Activated naive CD4-positive, alpha-beta T cell treated with anti-CD3 and anti-CD28 coated beads, Interleukin-2, amount 50 U/mL, for 24 hours (primary cell): ENCODE data around the gene IMMP2L.

Experiments used
- H3K27ac Mint-ChIP-seq: one replicate; pipeline ENCODE4 v1.8.0; 2021; ENCODE audit warnings: mild to moderate bottlenecking, mixed read lengths
- H3K27me3 Mint-ChIP-seq: one replicate; pipeline ENCODE4 v1.8.0; 2021; ENCODE audit warnings: mixed read lengths
- H3K36me3 Mint-ChIP-seq: one replicate; pipeline ENCODE4 v1.8.0; 2021; ENCODE audit warnings: mixed read lengths
- H3K4me1 Mint-ChIP-seq: one replicate; pipeline ENCODE4 v1.8.0; 2021; ENCODE audit warnings: mixed read lengths
- H3K4me3 Mint-ChIP-seq: one replicate; pipeline ENCODE4 v1.8.0; 2021; ENCODE audit warnings: mild to moderate bottlenecking, mixed read lengths
- H3K9me3 Mint-ChIP-seq: one replicate; pipeline ENCODE4 v1.8.0; 2021; ENCODE audit warnings: mixed read lengths

The IMMP2L gene

DNA sequence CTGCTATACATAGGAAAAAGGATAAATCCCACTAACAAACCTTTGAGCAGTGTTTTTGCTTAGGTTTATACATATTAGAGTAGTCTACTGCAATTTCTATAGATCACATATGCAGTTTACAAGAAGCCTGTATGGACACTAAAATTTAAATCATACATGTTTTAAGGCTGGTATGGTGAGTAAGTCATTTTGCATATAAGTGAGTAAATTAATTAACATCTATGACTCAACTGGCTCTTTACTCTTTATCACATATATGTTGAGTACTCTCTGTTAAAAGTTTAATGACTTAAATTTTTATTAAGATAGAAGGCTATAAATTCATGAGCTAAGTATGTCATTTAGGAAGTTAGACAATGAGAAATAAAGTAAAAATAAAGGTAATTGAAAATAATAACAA is 402.0 kb downstream of the IMMP2L start:
- no peaks in the 10 kb centered on the region for H3K27me3 Mint-ChIP-seq
- H3K27ac Mint-ChIP-seq, result no peak overlapping the region
- peaks cover 2% of the 10 kb centered on the region for H3K36me3 Mint-ChIP-seq
- H3K9me3 Mint-ChIP-seq, result no peaks in the 10 kb centered on the region
- no peak overlapping the region for H3K4me3 Mint-ChIP-seq
- peaks cover 7% of the 10 kb centered on the region for H3K4me1 Mint-ChIP-seq

DNA sequence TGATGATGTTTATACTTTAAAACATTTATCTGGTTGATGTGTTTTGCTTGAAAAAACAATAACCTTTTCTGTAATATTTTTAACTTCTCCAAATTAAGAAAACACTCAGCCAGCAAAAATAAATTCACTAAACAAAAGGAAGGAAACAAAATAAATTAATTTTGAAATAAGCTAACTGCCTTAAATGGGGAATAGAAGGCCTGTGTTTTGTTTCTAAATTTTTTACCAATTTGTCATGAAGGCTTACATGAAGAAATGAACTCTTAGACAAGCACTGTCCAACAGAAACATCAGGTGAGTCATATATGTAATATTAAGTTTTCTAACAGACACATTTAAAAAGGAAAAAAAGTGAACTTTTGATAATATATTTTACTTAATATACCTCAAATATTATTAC is 402.9 kb downstream of the IMMP2L start:
- Mint-ChIP-seq H3K4me3 (no peak overlapping the region), H3K4me1 (peaks cover 7% of the 10 kb centered on the region), H3K27me3 (no peaks in the 10 kb centered on the region), H3K9me3 (no peaks in the 10 kb centered on the region), H3K36me3 (peaks cover 2% of the 10 kb centered on the region), H3K27ac (no peak overlapping the region)

- H3K27ac Mint-ChIP-seq, result no peak overlapping the region
- H3K4me3 Mint-ChIP-seq, result no peak overlapping the region
- no peaks in the 10 kb centered on the region for H3K36me3 Mint-ChIP-seq
- H3K27me3 Mint-ChIP-seq, result no peaks in the 10 kb centered on the region
- no peaks in the 10 kb centered on the region for H3K9me3 Mint-ChIP-seq
- H3K4me1 Mint-ChIP-seq, result no peaks in the 10 kb centered on the region
Observed at GRCh38 chr7:111150709-111151108, 411.6 kb downstream of the IMMP2L start.

- Mint-ChIP-seq H3K27ac (no peak overlapping the region), H3K9me3 (no peaks in the 10 kb centered on the region), H3K4me1 (no peaks in the 10 kb centered on the region), H3K4me3 (no peak overlapping the region), H3K36me3 (no peaks in the 10 kb centered on the region), H3K27me3 (no peaks in the 10 kb centered on the region)
Observed at GRCh38 chr7:111147708-111148533, 414.4 kb downstream of the IMMP2L start.

DNA sequence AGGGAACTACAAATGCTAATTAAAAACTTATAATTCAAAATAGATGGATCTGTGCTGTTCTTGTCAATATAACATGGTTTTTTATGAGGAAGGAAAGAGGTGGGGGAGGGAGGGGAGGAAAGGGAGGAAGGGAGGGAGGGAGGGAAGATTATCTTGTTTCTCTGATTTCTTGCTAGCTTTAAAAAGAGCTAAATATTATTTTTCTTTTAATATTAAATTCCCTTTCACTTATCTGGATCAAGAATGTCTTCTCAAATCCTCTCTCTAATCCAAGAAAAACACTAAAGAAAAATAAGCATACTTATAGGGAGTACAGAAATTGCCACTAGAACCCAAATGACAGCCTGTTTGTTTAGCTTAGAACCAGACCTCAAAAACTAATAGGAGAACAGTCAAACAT is 416.2 kb downstream of the IMMP2L start:
- H3K36me3 Mint-ChIP-seq, result no peaks in the 10 kb centered on the region
- no peaks in the 10 kb centered on the region for H3K4me1 Mint-ChIP-seq
- no peak overlapping the region for H3K4me3 Mint-ChIP-seq
- no peaks in the 10 kb centered on the region for H3K27me3 Mint-ChIP-seq
- H3K27ac Mint-ChIP-seq, result no peak overlapping the region
- no peaks in the 10 kb centered on the region for H3K9me3 Mint-ChIP-seq

DNA sequence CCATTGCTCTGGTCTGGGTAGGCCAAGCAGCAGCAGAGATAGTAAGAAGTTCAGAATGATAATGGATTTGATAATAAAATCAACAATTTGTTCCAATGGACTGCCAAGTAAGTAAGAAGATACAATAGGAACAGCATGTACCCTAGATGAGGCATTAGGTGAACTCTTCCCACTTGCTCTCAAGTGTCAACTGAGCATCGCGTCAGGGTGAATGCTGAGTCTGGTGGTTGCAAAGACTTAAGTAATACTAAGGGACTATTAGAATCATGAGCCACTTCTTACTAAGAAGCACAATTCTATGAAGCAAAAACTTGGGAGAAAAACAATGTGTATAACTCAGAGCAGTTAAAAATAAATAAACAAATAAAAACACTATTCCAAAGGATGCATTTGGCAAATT is 416.8 kb downstream of the IMMP2L start:
- H3K9me3 Mint-ChIP-seq, result no peaks in the 10 kb centered on the region
- H3K4me3 Mint-ChIP-seq, result no peak overlapping the region
- H3K36me3 Mint-ChIP-seq, result no peaks in the 10 kb centered on the region
- H3K4me1 Mint-ChIP-seq, result peaks cover 5% of the 10 kb centered on the region
- no peaks in the 10 kb centered on the region for H3K27me3 Mint-ChIP-seq
- H3K27ac Mint-ChIP-seq, result no peak overlapping the region

DNA sequence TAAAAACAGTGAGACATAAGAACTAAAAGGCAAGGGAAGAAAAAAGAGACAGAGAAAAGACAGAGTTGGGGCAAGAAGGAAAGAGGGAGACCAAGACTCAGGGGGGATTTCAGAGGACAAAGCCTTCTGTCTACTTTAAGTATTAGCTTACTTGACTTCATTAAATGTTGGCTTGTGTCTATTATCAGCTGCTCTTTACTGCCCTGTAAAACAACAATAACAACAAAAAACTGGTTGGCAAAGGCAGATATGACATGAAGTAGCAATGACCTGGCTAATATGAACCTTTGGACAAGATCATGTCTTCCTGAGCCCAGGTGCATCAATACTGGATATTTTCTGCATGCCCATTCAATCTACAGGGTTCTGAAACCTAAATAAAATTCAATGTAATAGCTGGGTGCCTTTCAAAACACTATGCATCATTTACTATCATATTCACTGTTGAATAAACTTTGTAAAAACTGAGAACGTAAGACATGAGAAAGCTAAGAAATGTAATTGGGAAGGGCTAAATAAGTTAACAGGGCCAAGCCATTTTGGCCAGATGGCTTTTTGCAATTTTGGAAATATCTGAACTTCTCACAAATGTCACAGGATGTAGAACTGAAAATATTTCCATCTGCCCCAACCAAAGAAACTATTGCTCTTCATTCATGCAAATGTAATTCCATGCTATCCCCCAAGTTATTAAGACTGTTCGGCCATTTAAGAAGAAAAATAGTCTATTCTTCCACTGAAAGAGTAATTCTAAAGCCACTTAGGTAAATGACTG is 422.0 kb downstream of the IMMP2L start:
- H3K4me1 Mint-ChIP-seq, result peaks cover 39% of the 10 kb centered on the region

DNA sequence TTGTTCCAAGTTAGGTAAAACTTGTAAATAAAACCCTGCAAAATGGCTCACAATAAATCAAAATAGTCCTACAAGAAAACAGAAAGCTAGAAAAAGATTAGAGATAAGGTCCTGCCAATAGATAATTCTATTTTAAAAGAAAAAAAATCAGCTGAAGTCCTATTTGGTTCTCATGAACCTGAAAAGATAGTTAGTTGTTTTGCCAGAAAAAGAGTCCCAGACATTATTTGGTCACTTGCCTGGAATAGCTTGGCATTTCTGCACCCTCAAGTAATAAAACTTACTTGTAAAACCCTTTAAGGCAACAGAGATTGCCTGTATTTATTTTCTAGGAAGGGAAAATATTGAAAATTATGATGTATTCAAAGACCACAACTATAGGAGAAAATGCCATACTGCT is 423.7 kb downstream of the IMMP2L start:
- Mint-ChIP-seq H3K27me3 (no peaks in the 10 kb centered on the region), H3K4me3 (peak overlapping the region; percentile 72)

More for the DNA sequence above, 422.0 kb downstream of the IMMP2L start:
- no peaks in the 10 kb centered on the region for H3K9me3 Mint-ChIP-seq
- H3K27ac Mint-ChIP-seq, result no peak overlapping the region
- no peaks in the 10 kb centered on the region for H3K27me3 Mint-ChIP-seq
- H3K4me3 Mint-ChIP-seq, result no peak overlapping the region
- no peaks in the 10 kb centered on the region for H3K36me3 Mint-ChIP-seq

DNA sequence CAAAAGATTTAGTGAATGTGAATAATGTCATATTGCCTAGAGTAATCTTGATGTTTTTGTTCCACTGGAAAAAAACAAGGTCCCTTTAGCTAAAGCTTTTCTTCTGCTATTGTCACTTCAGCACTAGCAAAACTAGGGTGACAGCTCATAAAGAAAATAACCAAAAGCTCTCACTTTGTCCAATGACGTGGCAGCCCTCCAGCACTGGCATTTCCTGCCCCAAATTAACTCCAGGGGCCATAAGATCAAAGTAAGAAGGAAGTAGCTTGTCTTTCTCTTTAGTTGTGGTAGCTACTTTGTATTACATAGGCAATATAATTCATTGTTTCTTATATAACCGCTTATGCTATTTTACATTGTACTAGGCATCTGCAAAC is 424.1 kb downstream of the IMMP2L start:
- H3K36me3 Mint-ChIP-seq, result no peaks in the 10 kb centered on the region
- H3K4me1 Mint-ChIP-seq, result peaks cover 39% of the 10 kb centered on the region
- no peaks in the 10 kb centered on the region for H3K9me3 Mint-ChIP-seq
- peak overlapping the region; percentile 72 for H3K4me3 Mint-ChIP-seq
- peak overlapping the region; percentile 92 for H3K27ac Mint-ChIP-seq
- no peaks in the 10 kb centered on the region for H3K27me3 Mint-ChIP-seq

More for the DNA sequence above, 423.7 kb downstream of the IMMP2L start:
- Mint-ChIP-seq H3K4me1 (peaks cover 39% of the 10 kb centered on the region), H3K36me3 (no peaks in the 10 kb centered on the region), H3K27ac (peak overlapping the region; percentile 92), H3K9me3 (no peaks in the 10 kb centered on the region)

GRCh38 chr7:111137296-111138192 is 424.7 kb downstream of the IMMP2L start:
- Mint-ChIP-seq H3K9me3 (no peaks in the 10 kb centered on the region), H3K36me3 (no peaks in the 10 kb centered on the region), H3K27me3 (no peaks in the 10 kb centered on the region), H3K4me3 (peak overlapping the region; percentile 72), H3K4me1 (peaks cover 39% of the 10 kb centered on the region), H3K27ac (peak overlapping the region; percentile 92)

- Mint-ChIP-seq H3K4me1 (peaks cover 7% of the 10 kb centered on the region), H3K9me3 (no peaks in the 10 kb centered on the region), H3K27me3 (no peaks in the 10 kb centered on the region), H3K36me3 (no peaks in the 10 kb centered on the region), H3K4me3 (no peak overlapping the region), H3K27ac (no peak overlapping the region)
Observed at GRCh38 chr7:111132833-111133232, 429.5 kb downstream of the IMMP2L start.

GRCh38 chr7:111129435-111129834 is 432.9 kb downstream of the IMMP2L start:
- Mint-ChIP-seq H3K27me3 (no peaks in the 10 kb centered on the region), H3K27ac (no peak overlapping the region), H3K9me3 (no peaks in the 10 kb centered on the region), H3K4me1 (no peaks in the 10 kb centered on the region), H3K36me3 (peaks cover 4% of the 10 kb centered on the region), H3K4me3 (no peak overlapping the region)

GRCh38 chr7:111126987-111127386 is 435.3 kb downstream of the IMMP2L start:
- Mint-ChIP-seq H3K4me1 (no peaks in the 10 kb centered on the region), H3K36me3 (peaks cover 18% of the 10 kb centered on the region), H3K27ac (no peak overlapping the region), H3K9me3 (no peaks in the 10 kb centered on the region), H3K4me3 (no peak overlapping the region), H3K27me3 (no peaks in the 10 kb centered on the region)

GRCh38 chr7:111115966-111116365 is 446.3 kb downstream of the IMMP2L start:
- Mint-ChIP-seq H3K9me3 (peaks cover 13% of the 10 kb centered on the region), H3K4me1 (peaks cover 38% of the 10 kb centered on the region), H3K4me3 (no peak overlapping the region), H3K36me3 (peaks cover 42% of the 10 kb centered on the region), H3K27me3 (no peaks in the 10 kb centered on the region), H3K27ac (no peak overlapping the region)

GRCh38 chr7:111113263-111114017 is 448.9 kb downstream of the IMMP2L start:
- Mint-ChIP-seq H3K36me3 (peaks cover 28% of the 10 kb centered on the region), H3K27me3 (no peaks in the 10 kb centered on the region), H3K4me3 (peak overlapping the region; percentile 4), H3K4me1 (peaks cover 47% of the 10 kb centered on the region), H3K9me3 (no peaks in the 10 kb centered on the region), H3K27ac (peak overlapping the region; percentile 89)
